GM12878 (cell line): Measurements from ENCODE around the gene ANO3. TPM values are rescaled to one million over a fixed set of nuclear protein-coding genes. Genes with fewer than 3 reads are reported as not detected.

Experiments
- ATAC-seq: fragments of 200-7000 bp; cut with Tn5 transposase; 3 replicates; pipeline ENCODE4 v1.9.1; 2020; ENCODE audit warnings: mild to moderate bottlenecking, moderate library complexity
- BruUV-seq: library from RNA; stranded (reverse); fragments of 400-500 nt; replicated peaks from 2 replicates; lab custom pipeline; 2021; lab: Mats Ljungman, UMichigan
- CTCF ChIA-PET: fragments of 300-600 bp; sonication (Branson Sonifier 250); formaldehyde crosslinking; extraction: SDS; loops from one replicate; lab custom pipeline; 2021; ENCODE audit warnings: inconsistent platforms; lab: Yijun Ruan, JAX
- POLR2A ChIA-PET: fragments of 350-600 bp; formaldehyde crosslinking; extraction: SDS; loops from one replicate; lab custom pipeline; 2021; ENCODE audit warnings: inconsistent platforms; lab: Charles Lee
- RAD21 ChIA-PET: fragments of 300-600 bp; sonication (Branson Sonifier 250); formaldehyde crosslinking; loops from one replicate; lab custom pipeline; 2023; ENCODE audit warnings: antibody characterized with exemption; ENCODE audit not compliant: unreplicated experiment; lab: Charles Lee
- SMC1A ChIA-PET: fragments of 300-600 bp; sonication (Branson Sonifier 250); formaldehyde crosslinking; loops from one replicate; lab custom pipeline; 2023; ENCODE audit not compliant: unreplicated experiment, uncharacterized antibody; lab: Charles Lee
- DNase-seq: peaks from one replicate; pipeline ENCODE4 v3.0.0-alpha.2; 2011; ENCODE audit warnings: low read depth, low spot score
- FAIRE-seq: peaks from 3 replicates; lab custom pipeline; 2011; peaks lifted over from hg19 to GRCh38; lab: Jason Lieb, UNC
- H2AFZ ChIP-seq: 2 replicates; pipeline ENCODE4 v1.6.0; 2011; ENCODE audit warnings: low read depth, low read length, control low read depth; ENCODE audit not compliant: control insufficient read depth
- H3K27ac ChIP-seq: 2 replicates; pipeline ENCODE4 v1.5.1; 2011; ENCODE audit warnings: control low read depth; ENCODE audit not compliant: control insufficient read depth, insufficient read depth
- H3K27me3 ChIP-seq, 2 experiments: replicated peaks in 1 of 2; 2 replicates each; pipeline versions ENCODE4 v1.6.0 to v1.6.1; 2011; ENCODE audit warnings: low read length in 1 of 2; ENCODE audit not compliant: control insufficient read depth in 2 of 2, insufficient read depth in 2 of 2
- H3K36me3 ChIP-seq, 2 experiments: 2 replicates each; pipeline ENCODE4 v1.5.1; 2011; ENCODE audit warnings: low read length in 1 of 2; ENCODE audit not compliant: control insufficient read depth in 2 of 2, insufficient read depth in 2 of 2
- H3K4me1 ChIP-seq: 2 replicates; pipeline ENCODE4 v1.6.1; 2011; ENCODE audit warnings: mild to moderate bottlenecking, low read length, moderate library complexity, mixed read lengths; ENCODE audit not compliant: control insufficient read depth, insufficient read depth
- H3K4me2 ChIP-seq: 2 replicates; pipeline ENCODE4 v1.6.0; 2011; ENCODE audit warnings: control low read depth; ENCODE audit not compliant: control insufficient read depth, insufficient read depth
- H3K4me3 ChIP-seq: fragments of 200-600 bp; sonication (generic); 2 replicates; pipeline ENCODE4 v1.5.1; 2016
- H3K79me2 ChIP-seq: 2 replicates; pipeline ENCODE4 v1.6.0; 2011; ENCODE audit warnings: low read length; ENCODE audit not compliant: control insufficient read depth, insufficient read depth
- H3K9ac ChIP-seq: 2 replicates; pipeline ENCODE4 v1.8.0; 2011; ENCODE audit warnings: low read length, control low read depth, mixed read lengths; ENCODE audit not compliant: control insufficient read depth, insufficient read depth
- H3K9me3 ChIP-seq: replicated peaks from 3 replicates; pipeline ENCODE4 v1.5.1; 2011; ENCODE audit warnings: mild to moderate bottlenecking, low read length; ENCODE audit not compliant: control insufficient read depth, insufficient read depth
- H4K20me1 ChIP-seq: 2 replicates; pipeline ENCODE4 v1.6.0; 2011; ENCODE audit not compliant: control insufficient read depth, insufficient read depth
- BRCA1 ChIP-seq: IDR thresholded peaks from 2 replicates; pipeline ENCODE4 v1.6.1; 2011; ENCODE audit warnings: low read depth, low read length, improper control_type of control experiment
- CREB1 ChIP-seq: IDR thresholded peaks from 2 replicates; pipeline ENCODE4 v1.6.1; 2012; ENCODE audit warnings: low read depth, mild to moderate bottlenecking, inconsistent platforms
- EGR1 ChIP-seq, 2 experiments: IDR thresholded peaks; 1 replicate in 1 of 2; 2 replicates in 1 of 2; pipeline ENCODE4 v1.6.1; 2011 to 2012; ENCODE audit warnings: low read depth in 2 of 2, low read length in 2 of 2, borderline replicate concordance in 1 of 2, mild to moderate bottlenecking in 1 of 2, moderate library complexity in 1 of 2
- HDAC6 ChIP-seq: fragments of 200-600 bp; sonication (generic); IDR thresholded peaks from one replicate; pipeline ENCODE4 v1.8.0; 2017; ENCODE audit warnings: antibody characterized with exemption; ENCODE audit not compliant: unreplicated experiment
- RAD21 ChIP-seq: IDR thresholded peaks from 2 replicates; pipeline ENCODE4 v1.6.1; 2011; ENCODE audit warnings: mild to moderate bottlenecking, low read depth, low read length, moderate library complexity; ENCODE audit not compliant: insufficient read depth
- TCF3 ChIP-seq: IDR thresholded peaks from 2 replicates; pipeline ENCODE4 v1.6.1; 2012; ENCODE audit warnings: low read depth, mild to moderate bottlenecking, low read length, borderline replicate concordance; ENCODE audit not compliant: insufficient read depth
- ZNF384 ChIP-seq: IDR thresholded peaks from 2 replicates; pipeline ENCODE4 v1.6.1; 2012; ENCODE audit warnings: low read depth, mild to moderate bottlenecking, low read length, improper control_type of control experiment, borderline replicate concordance
- WGBS: methylation state at CpG from one replicate; pipeline ENCODE4 v1.1.6; 2016; ENCODE audit warnings: low lambda C conversion rate; ENCODE audit not compliant: insufficient replicate concordance, insufficient coverage; ENCODE audit errors: missing lambda C conversion rate; 5-methylcytosine and 5-hydroxymethylcytosine counted together
- in situ Hi-C: fragments of 300-500 bp; cut with MboI; formaldehyde crosslinking; loops from 9 replicates; pipeline ENCODE4 v1.14.3; 2018; ENCODE audit warnings: mixed read lengths
- intact Hi-C: fragments of 100-400 bp; cut with micrococcal nuclease; formaldehyde crosslinking; loops from one replicate; pipeline ENCODE4 v1.14.2; 2022; ENCODE audit not compliant: unreplicated experiment
- polyA plus RNA-seq, 11 experiments: library from polyadenylated mRNA; depleted of rRNA in 4 of 11; unstranded in 6 of 11; stranded (reverse) in 5 of 11; fragments of >200 nt; fragmentation: Nextera tagmentation in 4 of 11; fragmentation: Illumina TruSeq in 1 of 11; extraction: Ambion mirVana in 4 of 11; extraction: Trizol in 1 of 11; gene quantifications; 1 replicate in 1 of 11; 2 replicates in 10 of 11; pipeline versions ENCODE4 v1.2.1 to v1.2.3, GENCODE V29; 2011 to 2016; ENCODE audit warnings: inconsistent platforms in 2 of 11, missing spikeins in 2 of 11, low read depth in 1 of 11
- total RNA-seq, 4 experiments: library from RNA; depleted of rRNA in 3 of 4; stranded (reverse); fragments of >200 nt in 3 of 4; fragmentation: Illumina TruSeq in 1 of 4; extraction: Trizol in 1 of 4; gene quantifications; 2 replicates each; pipeline versions ENCODE4 v1.2.1 to v1.2.3, GENCODE V29; 2013 to 2021
- TF ChIP-seq, protein P1 (sequence below): fragments of 450-650 bp; formaldehyde crosslinking; IDR thresholded peaks from 2 replicates; pipeline ENCODE4 v1.5.0; 2022; ENCODE audit warnings: mild to moderate bottlenecking, missing genetic modification characterization

ANO3 gene
- total and polyA plus RNA-seq, 10 of the 15 experiments (the other 5 are each of a cell fraction or from before 2014, with no cell fraction given): 0.13 to 5.9 (median 0.44) TPM

DNA sequence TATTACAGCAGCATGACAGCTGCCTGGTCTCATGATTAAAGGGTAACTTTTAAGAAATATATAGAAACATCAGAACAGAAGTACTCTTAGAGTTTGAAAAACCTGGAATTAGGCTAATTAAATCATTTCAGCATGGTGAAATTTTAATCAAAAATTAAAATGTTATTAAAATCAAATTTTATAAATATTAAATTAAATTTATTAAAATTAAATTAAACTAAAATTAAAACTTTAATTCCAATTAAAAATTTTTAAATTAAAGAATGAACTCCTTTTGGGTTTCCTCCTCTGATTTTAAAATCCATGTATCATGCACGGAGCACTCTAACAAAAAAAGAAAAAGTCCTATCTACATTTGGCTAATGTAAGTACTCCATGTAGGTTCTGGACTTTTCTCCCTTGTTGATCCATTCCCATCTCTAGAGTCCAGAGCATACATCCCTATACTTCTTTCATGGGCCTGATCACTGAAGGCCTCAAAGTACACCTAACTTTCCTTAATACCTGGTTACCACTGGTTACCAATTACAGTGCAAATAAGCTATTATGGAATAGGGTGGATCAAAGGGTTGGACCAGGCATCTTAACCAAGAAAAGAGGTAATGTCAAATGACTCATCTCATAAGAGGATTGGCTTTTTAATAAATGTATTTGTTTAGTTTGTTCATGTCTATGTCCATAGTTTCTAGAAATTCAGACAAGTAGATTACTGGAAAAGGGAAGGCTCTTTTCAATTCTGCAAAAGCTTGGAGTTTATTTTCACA, 288.5 kb downstream of the ANO3 start:
- no peak overlapping the region for H3K4me2 ChIP-seq
- no peak for FAIRE-seq

More for the DNA sequence above, 288.5 kb downstream of the ANO3 start:
- no peak for DNase-seq
- 94% methylated on average over 1 of the region's 1 CpG for WGBS
- POLR2A ChIA-PET: interaction anchor here (1.5 kb wide), 1 partner anchor 11 kb away, joined by 7 read pairs; no protein-coding TSS in a partner anchor
- in situ Hi-C loops: no loop called here
- Histone ChIP-seq H3K4me1 (no peaks in the 10 kb centered on the region), H3K36me3 (no peaks in the 10 kb centered on the region), H3K4me3 (no peak overlapping the region), H3K27me3 (no peaks in the 10 kb centered on the region), H4K20me1 (no peaks in the 10 kb centered on the region), H3K79me2 (no peaks in the 10 kb centered on the region), H2AFZ (no peak overlapping the region), H3K27ac (no peak overlapping the region), H3K9ac (no peak overlapping the region), H3K9me3 (no peaks in the 10 kb centered on the region)
- intact Hi-C loops: loop anchor here (10.0 kb wide), 1 partner anchor 614 kb away; no protein-coding TSS in a partner anchor
- BruUV-seq: no TSS peak
- SMC1A ChIA-PET: interaction anchor here (0.8 to 3.7 kb wide), 8 partner anchors 9 to 149 kb away, joined by 3 to 12 read pairs (median 4); no protein-coding TSS in a partner anchor
- TF ChIP-seq, protein P1, sequence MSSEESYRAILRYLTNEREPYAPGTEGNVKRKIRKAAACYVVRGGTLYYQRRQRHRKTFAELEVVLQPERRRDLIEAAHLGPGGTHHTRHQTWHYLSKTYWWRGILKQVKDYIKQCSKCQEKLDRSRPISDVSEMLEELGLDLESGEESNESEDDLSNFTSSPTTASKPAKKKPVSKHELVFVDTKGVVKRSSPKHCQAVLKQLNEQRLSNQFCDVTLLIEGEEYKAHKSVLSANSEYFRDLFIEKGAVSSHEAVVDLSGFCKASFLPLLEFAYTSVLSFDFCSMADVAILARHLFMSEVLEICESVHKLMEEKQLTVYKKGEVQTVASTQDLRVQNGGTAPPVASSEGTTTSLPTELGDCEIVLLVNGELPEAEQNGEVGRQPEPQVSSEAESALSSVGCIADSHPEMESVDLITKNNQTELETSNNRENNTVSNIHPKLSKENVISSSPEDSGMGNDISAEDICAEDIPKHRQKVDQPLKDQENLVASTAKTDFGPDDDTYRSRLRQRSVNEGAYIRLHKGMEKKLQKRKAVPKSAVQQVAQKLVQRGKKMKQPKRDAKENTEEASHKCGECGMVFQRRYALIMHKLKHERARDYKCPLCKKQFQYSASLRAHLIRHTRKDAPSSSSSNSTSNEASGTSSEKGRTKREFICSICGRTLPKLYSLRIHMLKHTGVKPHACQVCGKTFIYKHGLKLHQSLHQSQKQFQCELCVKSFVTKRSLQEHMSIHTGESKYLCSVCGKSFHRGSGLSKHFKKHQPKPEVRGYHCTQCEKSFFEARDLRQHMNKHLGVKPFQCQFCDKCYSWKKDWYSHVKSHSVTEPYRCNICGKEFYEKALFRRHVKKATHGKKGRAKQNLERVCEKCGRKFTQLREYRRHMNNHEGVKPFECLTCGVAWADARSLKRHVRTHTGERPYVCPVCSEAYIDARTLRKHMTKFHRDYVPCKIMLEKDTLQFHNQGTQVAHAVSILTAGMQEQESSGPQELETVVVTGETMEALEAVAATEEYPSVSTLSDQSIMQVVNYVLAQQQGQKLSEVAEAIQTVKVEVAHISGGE (CRISPR knock-in tag): no peak
- TF ChIP-seq EGR1 (IDR thresholded peaks at IDR 0.05; ENCODE audit: borderline replicate concordance in 1 of 2, low read depth in 2 of 2, low read length in 2 of 2): no peak
- no peak for TF ChIP-seq ZNF384
- TF ChIP-seq CREB1: no peak
- no peak for TF ChIP-seq RAD21
- TF ChIP-seq TCF3: no peak
- no peak for TF ChIP-seq HDAC6
- TF ChIP-seq BRCA1: no peak
- RAD21 ChIA-PET: interaction anchor here (0.8 to 3.0 kb wide), 7 partner anchors 11 to 64 kb away, joined by 3 to 7 read pairs (median 4); no protein-coding TSS in a partner anchor
- ATAC-seq: peak; percentile 18
- CTCF ChIA-PET: interaction anchor here (0.8 to 1.5 kb wide), 4 partner anchors 11 to 15 kb away, joined by 3 to 6 read pairs (median 4); no protein-coding TSS in a partner anchor
